Stomach (tissue), 4 donors: ENCODE data around the gene DDIT3.

ENCODE experiments used
- CTCF ChIP-seq, 7 experiments: fragments of 450-650 bp in 4 of 7; fragments of 200-600 bp in 3 of 7; sonication (generic) in 3 of 7; IDR thresholded peaks; one replicate each; pipeline ENCODE4 v1.5.1; 2016 to 2019; ENCODE audit warnings: antibody characterized with exemption in 7 of 7, control low read depth in 2 of 7, mild to moderate bottlenecking in 1 of 7
- EP300 ChIP-seq: sonication (generic); formaldehyde crosslinking; IDR thresholded peaks from one replicate; pipeline ENCODE4 v1.6.1; 2017; ENCODE audit warnings: antibody characterized with exemption
- POLR2AphosphoS5 ChIP-seq, 3 donors: sonication (generic); formaldehyde crosslinking; IDR thresholded peaks; one replicate each; pipeline ENCODE4 v1.6.1; 2016; ENCODE audit warnings: antibody characterized with exemption in 3 of 3

GRCh38 chr12:57552306-57552651 lies 32.0 kb upstream of the DDIT3 start:
- no peak for TF ChIP-seq EP300
- TF ChIP-seq CTCF (IDR thresholded peaks at IDR 0.05), result no peak
- TF ChIP-seq POLR2AphosphoS5 (IDR thresholded peaks at IDR 0.05), result no peak
